ENCODE data around the gene ANKRD52. TPM values are rescaled to one million over a fixed set of nuclear protein-coding genes. Genes with fewer than 3 reads are reported as not detected.

Gene ANKRD52
- total RNA-seq, 1 experiment from 2014 or later, result 45.3 TPM

GRCh38 chr12:56256326-56256960 lies 1.7 kb downstream of the ANKRD52 start:
- TF ChIP-seq CTCF (IDR thresholded peaks at IDR 0.05; ENCODE audit: unreplicated experiment), result no peak
- BruUV-seq (replicated peaks), result no TSS peak
- intact Hi-C loops (cut with micrococcal nuclease; ENCODE audit: unreplicated experiment), result no loop called here
- Mint-ChIP-seq H3K9me3 (ENCODE audit: low read depth, unreplicated experiment) (no peaks in the 10 kb centered on the region), H3K27me3 (ENCODE audit: unreplicated experiment) (no peaks in the 10 kb centered on the region), H3K4me1 (ENCODE audit: low read depth, unreplicated experiment) (peaks cover 19% of the 10 kb centered on the region), H3K4me3 (ENCODE audit: low read depth, unreplicated experiment) (peak overlapping the region; percentile 83), H3K36me3 (ENCODE audit: insufficient read depth, unreplicated experiment) (peaks cover 59% of the 10 kb centered on the region), H3K27ac (ENCODE audit: unreplicated experiment) (no peak overlapping the region)
- CTCF ChIA-PET, result no interaction called here
- DNase-seq, result no peak

- H3K27me3 Mint-ChIP-seq (ENCODE audit: unreplicated experiment), result no peaks in the 10 kb centered on the region
- intact Hi-C loops (cut with micrococcal nuclease; ENCODE audit: unreplicated experiment), result no loop called here
- peaks cover 59% of the 10 kb centered on the region for H3K36me3 Mint-ChIP-seq (ENCODE audit: insufficient read depth, unreplicated experiment)
- no peak overlapping the region for H3K4me3 Mint-ChIP-seq (ENCODE audit: low read depth, unreplicated experiment)
- no peak overlapping the region for H3K27ac Mint-ChIP-seq (ENCODE audit: unreplicated experiment)
- H3K4me1 Mint-ChIP-seq (ENCODE audit: low read depth, unreplicated experiment), result peaks cover 11% of the 10 kb centered on the region
- no peak for TF ChIP-seq CTCF (IDR thresholded peaks at IDR 0.05; ENCODE audit: unreplicated experiment)
- CTCF ChIA-PET, result no interaction called here
- no peak for DNase-seq
- no TSS peak for BruUV-seq (replicated peaks)
- no peaks in the 10 kb centered on the region for H3K9me3 Mint-ChIP-seq (ENCODE audit: low read depth, unreplicated experiment)
These were observed 2.5 kb downstream of the ANKRD52 start for GRCh38 chr12:56255671-56256070.

GRCh38 chr12:56253091-56253490 lies 5.1 kb downstream of the ANKRD52 start:
- BruUV-seq (replicated peaks), result no TSS peak
- Mint-ChIP-seq H3K9me3 (ENCODE audit: low read depth, unreplicated experiment) (no peaks in the 10 kb centered on the region), H3K27me3 (ENCODE audit: unreplicated experiment) (no peaks in the 10 kb centered on the region), H3K36me3 (ENCODE audit: insufficient read depth, unreplicated experiment) (peaks cover 54% of the 10 kb centered on the region), H3K27ac (ENCODE audit: unreplicated experiment) (no peak overlapping the region), H3K4me1 (ENCODE audit: low read depth, unreplicated experiment) (no peaks in the 10 kb centered on the region), H3K4me3 (ENCODE audit: low read depth, unreplicated experiment) (no peak overlapping the region)
- no peak for DNase-seq
- no peak for TF ChIP-seq CTCF (IDR thresholded peaks at IDR 0.05; ENCODE audit: unreplicated experiment)
- CTCF ChIA-PET, result no interaction called here
- intact Hi-C loops (cut with micrococcal nuclease; ENCODE audit: unreplicated experiment), result no loop called here

GRCh38 chr12:56252649-56253048 lies 5.5 kb downstream of the ANKRD52 start:
- Mint-ChIP-seq H3K4me3 (ENCODE audit: low read depth, unreplicated experiment) (no peak overlapping the region), H3K9me3 (ENCODE audit: low read depth, unreplicated experiment) (no peaks in the 10 kb centered on the region), H3K4me1 (ENCODE audit: low read depth, unreplicated experiment) (no peaks in the 10 kb centered on the region), H3K27me3 (ENCODE audit: unreplicated experiment) (no peaks in the 10 kb centered on the region), H3K27ac (ENCODE audit: unreplicated experiment) (no peak overlapping the region), H3K36me3 (ENCODE audit: insufficient read depth, unreplicated experiment) (peaks cover 50% of the 10 kb centered on the region)
- DNase-seq, result no peak
- CTCF ChIA-PET, result interaction anchor here (0.5 to 1.2 kb wide), 2 partner anchors 14 to 63 kb away, joined by 3 read pairs; partner anchors contain the start of gene COQ10A
- no TSS peak for BruUV-seq (replicated peaks)
- TF ChIP-seq CTCF (IDR thresholded peaks at IDR 0.05; ENCODE audit: unreplicated experiment), result no peak
- intact Hi-C loops (cut with micrococcal nuclease; ENCODE audit: unreplicated experiment), result no loop called here

All from Calu3 (cell line).